HG03175 (cell line): Measurements from ENCODE around the gene KLHL29.
"Not testable (repeated sequence)": the region's sequence is repeated elsewhere in the genome, so short reads cannot be mapped to it uniquely, and the experiment has no call there.

Experiments
- ATAC-seq: cut with Tn5 transposase; IDR thresholded peaks from one replicate; pipeline ENCODE4 v1.9.1; 2021; ENCODE audit warnings: mild to moderate bottlenecking, moderate library complexity; ENCODE audit not compliant: unreplicated experiment

KLHL29 gene

DNA sequence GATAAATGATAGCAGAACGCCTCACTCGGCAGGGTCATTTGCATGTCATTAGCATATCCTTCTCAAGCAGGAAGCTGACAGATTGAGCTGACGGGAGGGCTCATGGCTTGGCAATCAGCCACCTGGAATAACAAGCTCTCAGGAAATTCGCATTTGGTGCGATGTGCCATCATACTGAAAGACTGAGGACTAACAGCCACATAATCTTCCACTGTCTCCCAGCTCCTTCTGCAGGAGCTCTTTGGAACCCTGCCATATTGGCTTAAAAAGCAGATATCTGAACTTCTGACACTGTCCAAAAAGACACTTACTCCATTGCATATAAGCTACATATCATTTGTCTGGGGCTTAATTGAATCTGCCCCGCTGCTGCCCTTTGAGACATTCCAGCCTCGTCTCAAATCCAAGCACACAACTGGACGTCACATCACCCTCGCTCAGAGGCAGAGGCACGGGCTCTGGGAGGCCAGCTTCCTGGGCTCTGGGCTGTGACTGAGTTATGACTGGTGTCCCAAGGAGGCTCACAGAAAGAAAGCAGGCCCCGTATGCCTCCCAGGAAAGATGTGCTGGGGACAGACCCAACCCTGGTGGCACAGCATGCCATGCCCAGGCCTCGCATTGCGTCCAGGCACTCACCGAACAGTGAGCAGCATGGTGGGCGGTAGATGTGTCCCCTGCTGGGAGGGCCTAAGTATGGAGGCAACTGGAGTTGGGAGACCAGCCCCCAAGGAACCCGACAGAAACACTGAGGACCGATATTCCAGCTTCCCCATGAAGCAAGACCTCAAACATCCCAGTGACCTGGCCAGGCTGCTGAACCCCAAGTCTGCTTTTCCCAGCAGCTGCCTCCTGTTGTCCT is 314.0 kb downstream of the KLHL29 start:
- ATAC-seq, result no peak

DNA sequence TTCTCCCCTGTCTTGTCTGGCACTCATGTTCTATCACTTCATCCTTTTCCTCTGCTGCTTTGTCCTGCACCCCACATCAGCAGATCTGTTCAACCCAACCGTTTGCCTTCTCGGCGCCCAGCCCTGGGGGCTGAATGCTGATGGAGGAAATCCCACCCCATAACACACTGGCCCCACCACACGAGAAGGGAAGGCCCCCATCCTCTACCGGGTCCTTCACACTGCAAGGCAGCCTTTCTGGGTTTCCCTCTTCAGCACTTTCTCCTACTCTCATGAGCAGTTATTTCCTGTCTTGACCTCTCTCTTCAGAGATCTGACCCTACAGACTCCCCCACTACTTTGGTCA is 314.6 kb downstream of the KLHL29 start:
- ATAC-seq, result no peak

DNA sequence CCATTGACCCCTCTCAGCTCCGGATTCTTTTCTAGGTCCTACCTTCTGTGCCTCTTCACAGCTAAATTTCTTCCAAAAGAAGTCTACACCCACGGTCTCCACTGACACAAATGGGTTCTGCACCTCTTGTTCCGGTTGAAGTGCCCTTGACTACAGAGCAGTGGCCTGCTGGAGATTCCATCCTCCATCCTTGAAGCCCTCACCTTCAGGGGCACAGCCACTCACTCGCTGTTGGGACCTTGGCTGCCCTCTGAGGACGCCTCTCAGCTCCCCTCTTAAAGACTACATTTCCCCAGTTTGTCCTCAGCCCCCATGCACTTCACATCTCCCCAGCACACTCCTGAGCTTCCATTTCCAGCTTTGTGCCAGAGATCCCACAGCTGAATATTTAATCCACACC is 315.6 kb downstream of the KLHL29 start:
- ATAC-seq, result no peak

DNA sequence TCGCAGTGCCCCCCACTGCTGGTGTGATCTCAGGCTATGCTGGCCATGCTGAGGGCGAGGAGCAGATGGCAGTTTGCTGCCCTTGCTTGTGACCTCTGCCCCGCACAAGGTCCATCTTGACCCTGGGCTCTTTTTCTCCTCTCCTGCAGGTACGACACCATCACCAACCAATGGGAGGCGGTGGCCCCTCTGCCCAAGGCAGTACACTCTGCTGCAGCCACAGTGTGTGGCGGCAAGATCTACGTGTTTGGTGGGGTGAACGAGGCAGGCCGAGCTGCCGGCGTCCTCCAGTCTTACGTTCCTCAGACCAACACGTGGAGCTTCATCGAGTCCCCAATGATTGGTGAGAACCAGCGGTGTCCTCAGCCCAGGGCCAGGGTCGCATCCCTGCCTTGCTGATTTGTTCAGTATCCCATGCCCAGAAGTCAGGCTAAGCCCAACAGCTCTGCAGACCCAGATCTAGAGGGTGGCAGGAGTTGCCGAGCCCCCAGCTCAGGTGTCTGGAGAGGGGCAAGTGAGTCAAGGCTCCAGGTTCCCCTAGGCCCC is 318.1 kb downstream of the KLHL29 start:
- ATAC-seq, result no peak

DNA sequence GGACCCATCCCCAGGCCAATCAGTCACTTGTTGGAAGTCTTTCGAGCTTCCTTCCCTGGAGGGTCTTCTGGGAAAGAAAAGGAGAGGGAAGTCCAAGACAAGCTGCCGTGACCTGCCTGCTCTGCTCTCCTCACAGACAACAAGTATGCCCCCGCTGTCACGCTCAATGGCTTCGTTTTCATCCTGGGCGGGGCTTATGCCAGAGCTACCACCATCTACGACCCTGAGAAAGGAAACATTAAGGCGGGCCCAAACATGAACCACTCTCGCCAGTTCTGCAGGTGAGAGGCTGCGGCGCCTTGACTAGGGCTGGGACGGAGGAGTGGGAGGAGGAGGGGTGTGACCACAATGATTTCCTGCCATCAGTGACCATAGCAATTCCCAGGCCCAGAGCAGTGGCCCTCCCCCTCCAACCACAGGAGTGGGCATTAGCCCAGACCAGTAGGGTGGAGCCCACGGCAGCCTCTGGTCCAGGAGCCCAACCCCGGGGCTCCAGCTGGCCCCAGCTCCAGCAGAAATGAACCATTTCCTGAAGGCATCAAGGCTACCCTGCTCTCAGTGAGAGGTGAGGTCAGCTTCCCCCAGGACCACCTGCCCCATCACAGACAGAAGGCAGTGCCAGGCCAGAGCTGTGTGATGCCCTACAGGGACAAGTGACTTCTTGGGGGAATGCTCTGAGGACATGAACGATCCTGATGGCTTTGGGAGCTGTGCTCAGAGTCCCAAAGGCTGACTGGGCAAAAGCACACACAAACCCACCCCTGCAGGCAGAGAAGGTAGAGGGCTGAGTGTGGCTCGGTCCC is 318.8 kb downstream of the KLHL29 start:
- no peak for ATAC-seq

DNA sequence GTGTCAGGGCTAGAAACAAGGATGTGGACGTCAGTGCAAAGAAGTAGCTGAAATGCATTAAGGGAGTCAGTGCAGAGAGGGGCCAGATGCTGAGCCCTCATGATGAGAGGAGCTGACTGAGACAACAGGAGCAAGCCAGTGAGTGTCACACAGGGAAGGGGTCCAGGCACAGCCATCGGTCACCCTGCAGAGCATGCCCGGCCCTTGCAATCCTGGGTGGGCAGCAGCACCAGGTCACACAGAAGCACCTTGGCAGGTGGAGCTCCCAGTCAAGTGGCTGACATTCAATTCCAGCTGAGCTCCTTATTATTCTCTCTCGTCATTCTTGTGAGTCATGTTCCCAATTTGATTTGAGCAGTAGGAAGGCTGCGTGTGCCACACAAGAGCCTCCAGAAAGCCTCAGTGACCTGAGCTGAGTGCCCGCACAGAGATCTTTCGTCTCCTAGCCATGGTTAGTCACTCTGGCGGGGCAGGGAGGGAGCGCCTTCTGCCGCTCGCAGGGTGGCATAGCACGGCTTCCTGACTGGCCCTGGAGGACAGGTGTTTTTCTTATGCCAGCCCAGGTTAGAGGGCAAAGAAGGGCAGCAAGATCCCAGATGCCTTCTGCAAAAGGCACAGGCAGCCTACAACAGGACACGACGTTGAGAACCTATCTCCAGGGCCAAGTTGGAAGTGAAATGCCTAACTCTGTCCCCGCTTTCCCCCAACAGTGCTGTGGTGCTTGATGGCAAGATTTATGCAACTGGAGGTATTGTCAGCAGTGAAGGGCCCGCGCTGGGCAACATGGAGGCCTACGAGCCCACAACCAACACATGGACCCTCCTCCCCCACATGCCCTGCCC is 321.0 kb downstream of the KLHL29 start:
- ATAC-seq, result no peak

DNA sequence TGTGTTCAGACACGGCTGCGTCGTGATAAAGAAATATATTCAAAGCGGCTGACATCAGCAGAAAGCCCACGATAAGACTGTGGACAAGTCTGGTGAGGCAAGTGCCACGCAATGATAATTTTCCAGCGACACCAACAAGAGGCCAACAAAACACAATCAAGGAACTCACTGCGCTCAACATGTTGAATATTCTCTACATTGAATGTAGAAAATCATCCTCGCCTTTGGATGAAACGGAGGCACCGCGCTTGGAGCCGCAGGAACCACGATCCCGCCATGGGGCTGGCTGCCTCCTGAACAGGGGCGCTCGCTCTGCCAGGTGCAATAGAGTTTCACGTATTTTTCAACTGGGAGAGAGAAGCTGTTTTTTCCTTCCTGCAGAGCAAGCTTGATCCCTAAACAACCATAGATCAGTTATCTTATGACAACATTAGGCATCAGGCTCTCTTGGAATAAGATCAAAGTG is 321.7 kb downstream of the KLHL29 start:
- no peak for ATAC-seq

DNA sequence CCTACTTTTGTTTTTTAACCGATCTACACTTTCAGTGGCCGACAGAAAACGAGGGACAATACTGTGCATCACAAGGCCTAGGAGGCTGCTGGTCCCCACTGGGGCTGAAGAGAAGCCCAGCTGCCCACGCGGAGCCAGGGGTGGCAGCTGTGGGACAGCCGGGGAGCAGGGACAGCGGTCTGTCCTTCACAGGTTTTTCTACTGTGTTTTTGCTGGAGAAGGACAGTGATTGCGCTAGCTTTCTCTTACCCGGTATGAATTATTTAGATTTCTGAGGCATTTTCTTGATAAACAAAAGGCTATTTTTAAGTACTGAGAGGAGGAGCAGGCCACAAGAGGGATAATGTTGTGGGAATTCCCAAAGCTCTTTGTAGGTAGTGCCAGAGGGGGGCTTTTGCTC is 322.1 kb downstream of the KLHL29 start:
- ATAC-seq, result no peak

DNA sequence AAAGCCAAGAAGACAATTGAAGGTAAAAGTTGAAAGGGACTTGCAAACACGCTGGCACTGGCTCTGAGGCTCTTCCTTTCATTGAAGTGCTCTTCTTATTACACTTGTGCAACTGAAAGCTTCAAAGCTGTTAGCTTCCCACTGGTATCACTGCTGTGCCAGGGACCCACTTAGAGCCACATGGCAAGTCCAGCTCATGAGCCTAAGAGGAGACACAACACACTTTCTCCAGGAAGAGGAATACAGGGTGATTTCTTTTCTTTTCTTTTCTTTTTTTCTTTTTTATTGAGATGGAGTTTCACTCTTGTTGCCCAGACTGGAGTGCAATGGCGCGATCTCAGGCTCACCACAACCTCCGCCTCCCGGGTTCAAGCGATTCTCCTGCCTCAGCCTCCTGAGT is 323.8 kb downstream of the KLHL29 start:
- no peak for ATAC-seq

DNA sequence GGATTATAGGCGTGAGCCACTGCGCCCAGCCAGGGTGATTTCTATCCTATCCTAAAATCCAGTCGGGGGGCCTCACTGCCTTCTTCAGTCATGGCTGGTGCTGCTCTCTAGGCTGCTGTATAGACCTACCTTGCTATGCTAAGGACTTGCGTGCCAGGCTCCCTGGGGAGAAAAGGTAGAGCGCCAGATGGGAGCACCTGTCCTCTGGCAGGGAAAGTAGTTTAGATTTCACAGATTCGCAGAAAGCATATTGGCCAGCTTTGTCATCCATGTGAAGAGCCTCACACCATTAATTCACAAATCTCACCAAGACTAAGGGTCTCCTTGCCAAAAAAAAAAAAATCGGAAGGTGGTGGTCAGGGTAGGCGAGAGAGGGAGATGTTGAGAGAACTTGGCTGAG is 324.3 kb downstream of the KLHL29 start:
- no peak for ATAC-seq

DNA sequence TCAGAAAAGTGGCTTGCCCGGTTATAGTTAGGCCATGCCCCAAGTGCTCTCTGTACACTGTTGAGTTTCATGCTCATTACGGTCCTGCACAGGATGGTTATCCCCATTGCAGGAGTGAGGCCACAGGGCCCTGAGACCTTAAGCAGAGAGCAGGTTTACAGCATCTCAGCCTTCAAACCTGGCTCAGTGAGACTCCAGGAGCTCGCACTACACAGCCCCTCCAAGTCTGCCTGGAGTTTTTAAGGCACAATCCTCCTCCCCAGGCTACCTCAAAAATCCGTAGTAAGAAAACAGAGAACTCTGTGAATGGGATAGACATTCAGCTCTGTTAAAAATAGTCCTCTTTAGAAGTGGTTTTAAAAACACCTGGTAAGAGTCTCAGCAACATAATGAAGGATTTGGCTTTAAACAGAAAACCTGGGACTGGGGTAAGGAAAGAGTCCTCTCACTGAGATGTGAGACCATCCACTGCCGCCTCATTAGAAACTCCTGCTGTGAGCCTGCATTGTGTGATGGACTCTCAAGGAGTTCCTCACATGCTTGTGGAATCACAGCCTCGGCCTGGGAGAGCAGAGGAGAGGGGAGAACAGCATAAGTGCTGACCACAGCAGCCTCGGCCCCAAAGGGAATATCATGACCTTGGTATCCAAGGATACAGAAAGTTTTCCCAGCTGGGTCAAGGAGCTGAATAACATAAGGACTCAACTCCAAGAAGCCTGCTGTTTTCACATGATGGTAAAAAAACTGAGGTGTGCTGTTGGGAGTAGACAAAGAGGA is 327.2 kb downstream of the KLHL29 start:
- ATAC-seq, result no peak

DNA sequence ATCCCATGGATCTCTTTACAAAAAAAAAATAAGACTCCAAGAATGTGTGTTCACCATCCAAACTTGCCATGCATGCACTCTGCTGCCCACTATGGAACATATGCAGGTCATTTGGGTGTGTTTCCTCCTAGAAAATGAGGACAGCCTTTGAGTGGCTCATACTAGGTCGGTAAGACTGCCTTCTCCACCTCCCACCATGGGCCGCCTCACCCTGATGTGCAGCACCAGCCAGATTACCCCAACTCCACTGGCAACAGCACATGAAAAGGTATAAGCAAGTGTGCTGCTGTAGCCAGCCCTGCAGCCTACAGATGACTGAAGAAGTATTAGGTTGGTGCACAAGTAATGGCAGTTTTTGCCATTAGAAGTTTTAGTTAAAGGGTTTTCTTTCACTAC is 327.8 kb downstream of the KLHL29 start:
- no peak for ATAC-seq

DNA sequence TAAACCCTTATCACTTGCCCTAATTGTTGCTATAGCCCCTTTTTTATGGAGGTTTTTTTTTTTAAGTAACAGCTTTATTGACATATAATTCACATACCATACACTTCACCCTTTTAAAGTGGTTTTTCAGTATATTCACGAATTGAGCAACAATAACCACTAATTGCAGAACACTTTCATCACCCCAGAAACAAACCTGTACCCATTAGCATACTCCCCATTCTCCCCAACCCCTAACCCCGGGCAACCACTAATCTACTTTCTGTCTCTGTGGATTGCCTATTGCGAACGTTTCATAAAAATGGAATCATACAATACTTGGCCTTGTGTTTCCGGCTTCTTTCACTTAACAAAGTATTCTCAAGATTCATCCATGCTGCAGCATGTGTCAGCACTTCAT is 328.4 kb downstream of the KLHL29 start:
- no peak for ATAC-seq

DNA sequence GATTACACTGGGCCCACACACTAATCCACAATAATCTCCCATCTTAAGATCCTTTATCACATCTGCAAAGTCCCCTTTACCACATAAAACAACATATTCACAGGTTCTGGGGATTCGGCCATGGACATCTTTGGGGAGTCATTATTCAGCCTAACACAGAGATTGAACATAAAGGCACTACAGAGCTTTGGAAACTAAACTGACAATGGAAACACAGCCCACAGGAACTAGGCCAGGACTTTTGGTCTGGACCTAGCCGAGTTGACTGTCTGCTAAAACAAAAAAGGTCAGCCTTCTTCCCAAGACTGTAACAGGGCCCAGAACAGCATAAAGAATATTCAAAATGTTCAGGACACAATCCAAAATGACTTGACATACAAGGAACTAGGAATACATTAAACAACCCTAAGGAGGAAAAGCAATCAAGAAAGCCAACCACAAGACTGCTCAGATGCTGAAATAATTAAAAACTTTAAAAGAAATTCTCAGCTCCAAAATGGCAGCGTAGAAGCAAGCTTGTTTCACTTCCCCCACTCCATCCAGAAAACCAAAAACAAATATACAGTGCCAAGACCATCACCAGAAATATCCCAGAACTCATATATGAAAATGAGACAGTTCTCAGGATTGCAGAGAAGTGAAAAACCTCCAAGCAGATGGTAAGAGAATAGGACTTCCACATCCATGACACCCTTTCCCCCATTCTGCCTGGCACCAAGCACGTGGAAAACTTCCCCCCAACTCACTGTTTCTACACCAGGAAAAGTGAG is 334.1 kb downstream of the KLHL29 start:
- ATAC-seq, result no peak

DNA sequence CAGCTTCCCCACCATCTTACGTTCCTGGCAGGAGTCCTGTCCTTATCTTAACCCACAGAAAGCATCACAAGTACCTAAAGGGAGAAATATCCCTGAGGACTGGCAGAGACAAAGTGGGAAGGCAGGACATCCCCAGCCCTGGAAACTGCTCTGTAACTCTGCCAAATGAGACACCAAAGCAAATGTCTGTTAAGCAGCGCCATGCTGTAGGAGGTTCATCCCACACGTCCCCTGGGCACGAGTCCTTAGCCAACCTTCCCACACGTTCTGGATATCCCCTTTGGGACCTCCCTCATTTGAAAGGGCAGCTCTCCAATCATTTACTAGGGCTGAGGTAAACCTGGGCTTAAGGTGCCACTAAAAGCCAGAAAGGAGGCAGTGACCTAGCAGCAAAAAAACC is 334.7 kb downstream of the KLHL29 start:
- no peak for ATAC-seq

DNA sequence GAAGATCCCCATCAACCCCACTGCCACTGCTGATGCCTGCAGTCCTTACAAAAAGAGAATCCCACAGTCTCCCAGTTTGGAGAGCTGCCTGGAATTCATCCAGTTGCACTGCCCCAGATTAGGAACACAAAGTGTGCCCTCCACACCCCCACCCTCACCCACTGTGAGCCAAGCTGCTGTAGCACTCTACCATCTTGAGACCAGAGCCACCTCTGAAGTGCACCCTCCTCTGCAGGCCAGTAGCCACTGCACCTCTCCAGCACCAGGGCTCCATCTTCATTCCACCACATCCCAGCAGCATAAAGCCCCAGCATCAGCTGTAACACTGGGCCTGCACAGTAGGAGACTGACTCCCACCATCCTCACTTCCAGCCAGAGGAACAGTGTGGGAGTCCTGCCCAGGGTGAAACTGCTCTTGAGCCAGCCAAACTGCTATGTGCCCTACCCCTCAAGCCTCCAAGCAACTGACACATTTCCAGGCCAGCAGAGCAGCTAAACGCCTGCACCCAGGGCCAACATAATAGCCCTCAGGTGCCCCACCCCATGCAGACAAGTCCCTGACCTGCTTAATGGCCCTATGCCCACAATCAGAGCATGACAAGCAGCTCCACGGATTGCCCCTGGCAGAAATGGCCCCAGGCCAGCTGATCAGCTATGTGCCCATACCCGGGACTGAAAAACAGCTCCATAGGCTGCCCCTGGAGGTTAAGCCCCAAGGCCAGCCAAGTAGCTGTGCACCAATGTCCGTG is 335.9 kb downstream of the KLHL29 start:
- ATAC-seq, result no peak

DNA sequence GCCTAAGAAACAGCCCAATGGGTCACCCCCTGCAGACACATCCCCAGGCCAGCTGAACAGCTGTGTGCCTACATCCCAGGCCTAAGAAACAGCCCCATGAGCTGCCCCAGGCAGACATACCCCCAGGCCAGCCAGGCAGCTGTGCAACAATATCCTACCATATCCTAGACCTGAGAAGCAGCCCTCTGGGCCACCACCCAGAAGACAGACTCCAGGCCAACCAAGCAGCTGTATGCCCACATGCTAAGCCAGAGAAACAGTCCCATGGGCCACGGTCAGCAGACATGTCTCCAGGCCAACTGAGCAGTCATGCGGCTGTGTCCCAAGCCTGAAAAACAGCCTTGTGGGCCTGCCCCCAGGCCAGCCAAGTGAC is 336.5 kb downstream of the KLHL29 start:
- ATAC-seq, result no peak

DNA sequence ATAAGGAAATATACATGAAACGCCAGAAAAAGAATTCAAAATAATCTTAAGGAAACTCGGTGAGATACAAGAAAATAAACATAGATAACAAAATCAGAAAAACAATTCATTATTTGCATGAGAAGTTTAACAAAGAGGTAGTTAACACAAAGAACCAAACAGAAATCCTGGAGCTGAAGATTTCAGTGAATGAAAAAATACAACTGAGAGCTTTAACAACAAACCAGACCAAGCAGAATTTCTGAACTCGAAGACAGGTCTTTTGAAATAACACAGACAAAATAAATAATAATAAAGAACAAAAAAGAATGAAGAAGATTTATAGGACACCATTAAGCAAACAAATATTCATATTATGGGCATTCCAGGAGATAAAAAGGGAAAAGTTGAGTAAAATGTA is 337.3 kb downstream of the KLHL29 start:
- ATAC-seq, result no peak

DNA sequence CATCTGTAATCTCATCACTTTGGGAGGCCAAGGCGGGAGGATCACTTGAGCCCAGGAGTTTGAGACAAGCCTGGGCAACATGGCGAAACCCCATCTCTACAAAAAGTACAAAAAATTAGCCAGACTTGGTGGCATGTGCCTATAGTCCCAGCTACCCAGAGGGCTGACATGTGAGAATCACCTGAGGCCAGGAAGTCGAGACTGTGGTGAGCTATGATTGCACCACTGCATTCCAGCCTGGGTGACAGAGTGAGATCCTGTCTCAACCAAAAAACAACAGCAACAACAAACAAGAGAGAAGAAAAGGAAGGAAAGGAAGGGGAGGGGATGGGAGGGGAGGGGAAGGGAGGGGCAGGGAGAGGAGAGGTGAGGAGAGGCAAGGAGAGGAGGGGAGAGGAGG is 338.1 kb downstream of the KLHL29 start:
- ATAC-seq, result not testable (repeated sequence)
